ENCODE data around the gene CFAP46.
"Not testable (repeated sequence)": the region's sequence is repeated elsewhere in the genome, so short reads cannot be mapped to it uniquely, and the experiment has no call there.

CFAP46 gene

DNA sequence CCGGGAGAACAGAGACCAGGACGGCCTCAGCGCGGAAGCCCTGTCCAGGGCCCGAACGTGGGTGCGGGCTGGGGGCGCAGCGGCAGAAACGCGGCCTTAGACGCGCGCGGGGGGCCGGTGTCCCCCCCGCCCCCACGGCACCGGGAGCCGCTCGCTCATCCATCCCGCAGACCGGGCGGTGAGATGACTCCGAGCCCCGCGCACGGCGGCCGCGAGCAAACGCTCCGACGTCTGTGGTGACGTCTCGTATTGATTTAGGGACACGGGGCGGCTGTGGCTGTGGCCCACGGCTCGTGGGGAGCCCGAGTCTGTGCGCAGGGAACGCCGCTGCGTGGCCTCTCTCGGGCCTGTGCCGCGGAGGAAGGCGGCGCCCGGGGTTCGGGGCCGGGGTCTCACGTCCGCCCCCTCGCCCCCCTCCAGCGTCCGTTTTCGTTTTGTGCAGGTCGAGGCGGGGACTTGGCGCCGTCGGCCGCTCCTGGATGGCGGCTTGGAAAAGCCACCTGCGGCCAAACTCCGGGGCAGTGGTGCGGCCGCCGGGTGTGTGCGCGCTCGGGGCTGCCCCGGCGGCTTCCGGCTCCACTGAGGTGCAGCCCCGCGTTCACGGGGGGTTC, 155.4 kb downstream of the CFAP46 start:
- DNase-seq (ENCODE audit: low read depth), result no peak

DNA sequence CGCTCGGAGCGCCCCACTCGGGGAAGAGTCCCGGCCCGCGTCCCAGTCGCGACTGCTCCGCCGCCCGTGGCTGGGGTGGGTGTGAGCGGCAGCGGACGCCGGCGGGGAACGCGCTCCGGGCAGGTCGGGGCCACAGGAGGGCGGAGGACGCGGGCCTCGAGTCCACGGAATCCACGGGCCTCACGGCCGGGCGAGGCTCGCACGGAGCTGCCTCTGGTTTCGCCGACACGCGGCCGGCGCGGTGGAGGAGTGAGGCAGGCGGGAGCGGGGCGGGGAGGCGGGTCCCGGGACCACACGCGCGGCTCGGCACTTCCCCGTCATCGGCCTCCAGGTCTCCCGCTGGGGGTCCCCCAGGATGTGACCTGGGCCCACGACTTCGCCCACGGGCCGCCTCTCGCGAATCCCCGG, 155.9 kb downstream of the CFAP46 start:
- DNase-seq (ENCODE audit: low read depth), result no peak

DNA sequence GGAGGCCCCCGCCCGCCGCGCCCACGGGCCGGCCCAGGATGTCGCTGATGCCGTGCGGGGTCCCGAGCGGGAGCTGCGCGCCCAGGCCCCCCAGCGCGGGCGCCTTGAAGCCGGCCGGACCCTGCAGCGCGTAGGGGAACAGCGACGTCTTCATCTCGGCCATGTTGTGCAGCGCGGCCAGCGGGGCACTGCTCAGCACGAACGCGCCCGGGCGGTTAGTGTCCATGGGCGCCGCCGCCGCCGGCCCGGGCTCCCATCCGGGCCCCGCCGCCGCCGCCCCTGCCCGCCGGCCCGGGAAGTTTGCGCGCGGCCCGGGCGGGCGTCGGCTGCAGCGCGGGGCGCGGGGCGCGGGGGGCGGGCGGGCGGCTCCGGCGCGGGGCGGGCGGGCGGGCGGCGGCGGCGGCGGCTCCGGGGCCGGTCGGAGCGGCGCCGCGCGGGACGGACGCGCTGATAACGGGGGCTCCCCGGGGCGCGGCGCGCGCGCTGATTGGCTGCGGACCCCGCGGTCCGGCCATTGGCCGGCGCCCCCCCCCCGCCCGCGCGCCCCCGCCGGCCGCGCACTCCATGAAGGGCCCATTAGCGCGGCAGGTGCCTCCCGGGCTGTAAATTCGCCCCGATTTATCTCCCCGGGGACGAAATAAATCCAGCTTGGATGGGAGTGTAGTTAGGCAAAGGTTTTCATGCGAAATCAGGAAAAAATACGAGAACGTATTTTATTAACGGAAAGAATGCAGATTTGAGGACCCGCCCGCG, 156.5 kb downstream of the CFAP46 start, which contains the start of gene NKX6-2:
TSS of gene NKX6-2 (minus strand) at position 425 of the 753 bp plus-strand sequence. CDS start at position 226, 199 bp downstream.
- no peak for DNase-seq (ENCODE audit: low read depth)

DNA sequence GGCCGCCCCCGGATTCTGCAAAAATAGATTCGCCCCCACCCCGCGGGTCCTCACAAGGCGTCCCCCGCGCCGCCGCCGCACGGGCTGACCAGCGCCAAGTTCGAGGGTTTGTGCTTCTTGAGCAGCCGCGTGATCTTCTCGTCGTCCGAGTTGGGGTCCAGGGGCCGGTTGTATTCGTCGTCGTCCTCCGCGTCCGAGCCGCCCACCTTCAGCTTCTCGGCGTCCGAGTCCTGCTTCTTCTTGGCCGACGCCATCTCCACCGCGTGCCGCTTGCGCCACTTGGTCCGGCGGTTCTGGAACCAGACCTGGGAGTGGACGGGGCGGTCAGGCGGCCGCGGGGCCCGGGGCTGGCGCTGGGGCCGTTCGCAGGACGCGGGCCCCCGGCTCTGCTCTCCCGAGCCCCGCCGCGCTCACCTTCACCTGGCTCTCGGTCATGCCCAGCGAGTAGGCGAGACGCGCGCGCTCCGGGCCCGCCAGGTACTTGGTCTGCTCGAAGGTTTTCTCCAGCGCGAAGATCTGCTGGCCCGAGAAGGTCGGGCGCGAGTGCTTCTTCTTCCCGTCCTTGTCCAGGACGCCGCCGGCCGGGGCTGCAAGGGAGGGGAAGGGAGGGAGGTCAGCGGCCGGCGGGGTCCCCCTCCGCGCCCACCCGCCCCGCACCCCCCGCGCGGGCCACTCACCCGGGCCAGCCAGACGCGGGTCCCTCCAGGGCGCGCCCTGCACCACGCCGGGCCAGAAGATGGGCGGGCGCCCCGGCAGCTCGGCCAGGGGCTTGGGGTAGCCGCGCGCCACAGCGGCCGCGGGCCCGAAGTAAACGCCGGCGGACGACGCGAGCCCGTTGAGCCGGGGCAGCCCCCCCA, 157.3 kb downstream of the CFAP46 start:
- DNase-seq (ENCODE audit: low read depth), result no peak

DNA sequence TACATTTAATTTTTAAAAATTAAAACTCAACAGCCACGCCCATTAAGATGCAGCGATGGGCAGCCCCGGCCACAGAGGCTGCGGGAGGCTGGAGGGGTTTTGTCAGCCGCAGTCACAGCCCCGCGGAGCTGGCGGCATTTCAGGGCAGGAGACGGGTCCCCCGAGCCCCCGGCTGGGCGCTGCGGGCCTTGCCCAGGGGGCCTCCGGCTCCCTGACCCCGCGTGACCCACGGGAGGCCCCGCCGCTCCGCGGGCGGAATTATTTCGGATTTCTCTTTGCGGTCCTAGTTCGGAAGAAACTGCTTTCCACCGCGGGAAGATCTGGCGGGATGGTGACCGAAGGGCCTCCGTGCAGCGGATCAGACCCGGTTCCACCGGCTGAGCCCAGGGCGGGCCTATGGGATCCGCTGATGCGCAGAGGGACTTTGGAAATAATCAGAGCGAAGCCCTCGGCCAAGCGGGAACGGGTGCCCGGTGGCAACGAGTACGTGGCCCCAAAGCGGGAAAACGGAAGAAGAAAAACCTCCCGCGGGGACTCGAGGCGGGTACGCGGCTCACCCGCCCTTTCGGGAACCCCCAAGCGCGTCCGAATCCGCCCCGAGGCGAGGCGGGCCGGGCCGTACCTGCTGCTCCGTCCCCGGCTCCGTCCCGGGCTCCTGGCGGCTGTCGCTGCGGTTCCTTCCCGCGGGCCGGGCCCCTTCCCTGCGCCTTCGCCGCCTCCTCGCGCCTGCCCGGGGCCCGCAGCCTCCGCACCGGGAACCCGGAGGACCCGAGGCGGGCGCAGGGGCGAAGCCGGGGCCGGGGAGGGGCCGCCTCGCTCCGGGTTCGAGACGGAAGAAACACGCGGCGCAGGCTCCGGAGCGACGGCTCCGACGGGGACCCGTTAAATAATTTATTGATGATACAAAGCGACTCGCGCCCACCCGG, 158.2 kb downstream of the CFAP46 start:
- DNase-seq (ENCODE audit: low read depth), result no peak

DNA sequence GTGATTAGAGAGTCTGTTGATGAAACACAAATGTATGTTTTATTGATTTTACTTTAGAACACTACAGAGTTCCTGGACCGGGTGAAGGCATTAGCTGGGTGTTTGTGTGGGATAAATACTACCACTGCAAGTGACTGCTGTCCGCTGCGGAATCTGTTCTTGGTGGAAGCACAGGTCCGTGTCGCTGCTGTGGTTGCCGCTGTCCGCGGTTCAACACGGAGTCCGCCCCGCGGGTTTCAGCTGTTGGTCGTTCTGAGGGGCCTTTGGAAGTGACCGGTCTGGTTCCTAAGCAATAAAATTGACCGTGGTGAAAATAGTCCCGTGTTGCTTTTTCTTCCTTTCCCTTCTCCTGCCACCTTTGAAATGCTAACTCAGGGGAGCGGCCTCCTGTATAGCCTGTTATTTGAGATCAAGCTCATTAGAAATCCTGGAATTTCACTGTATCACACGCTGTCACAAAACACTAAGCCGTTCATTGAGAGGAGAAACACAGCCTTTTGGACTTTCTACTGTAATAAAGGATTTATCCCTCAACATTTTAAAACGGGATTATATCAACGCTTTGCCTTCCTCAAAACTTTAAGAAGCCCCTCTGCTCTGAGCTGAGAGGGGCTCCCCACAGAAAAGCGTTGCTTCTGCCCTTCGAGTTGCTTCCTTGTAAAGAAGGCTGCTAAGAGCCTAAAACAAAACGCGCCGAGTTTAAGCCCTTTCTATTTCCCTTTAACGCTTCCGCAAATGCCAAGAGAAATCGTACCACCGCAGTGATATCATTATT, 159.0 kb downstream of the CFAP46 start:
- DNase-seq (ENCODE audit: low read depth), result no peak

DNA sequence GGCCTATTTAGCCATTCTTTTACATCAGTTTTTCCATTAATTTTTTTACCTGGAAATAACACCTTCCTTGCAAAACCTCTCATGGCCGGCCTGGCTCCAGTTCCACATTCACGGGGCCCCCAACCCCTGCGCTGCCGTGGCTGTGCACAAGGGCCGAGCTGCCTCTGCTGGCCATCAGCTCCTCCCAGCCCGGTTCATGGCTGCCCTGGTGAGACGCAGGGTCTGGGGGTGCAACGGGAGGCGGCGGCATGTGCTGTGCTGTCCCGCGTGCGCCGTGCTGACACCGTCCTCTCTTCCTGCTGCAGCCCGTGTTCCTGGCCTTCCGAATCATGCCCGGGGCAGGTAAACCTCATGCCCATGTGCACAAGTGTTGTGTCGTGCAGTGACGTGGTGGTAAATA, 160.8 kb downstream of the CFAP46 start:
- DNase-seq (ENCODE audit: low read depth), result no peak

DNA sequence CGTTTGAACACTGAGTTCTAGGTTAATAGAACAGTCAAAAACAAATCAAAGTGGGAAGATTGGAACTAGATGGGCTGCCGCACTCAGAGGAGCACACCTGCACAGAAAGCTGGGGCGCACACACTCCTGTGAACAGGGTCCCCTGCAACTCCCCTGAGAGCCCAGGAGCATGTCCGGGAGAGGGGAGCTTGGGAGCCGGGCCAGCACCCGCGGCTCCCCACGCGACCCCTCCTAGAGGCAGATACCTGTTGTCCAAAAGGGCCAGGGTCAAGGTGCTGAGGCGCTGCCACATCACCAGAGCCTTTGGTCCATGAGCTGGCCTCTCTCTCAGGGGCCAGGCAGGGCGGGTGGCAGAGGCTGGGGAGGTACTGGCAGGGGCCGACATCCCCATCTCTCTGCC, 162.0 kb downstream of the CFAP46 start:
- DNase-seq (ENCODE audit: low read depth), result no peak

DNA sequence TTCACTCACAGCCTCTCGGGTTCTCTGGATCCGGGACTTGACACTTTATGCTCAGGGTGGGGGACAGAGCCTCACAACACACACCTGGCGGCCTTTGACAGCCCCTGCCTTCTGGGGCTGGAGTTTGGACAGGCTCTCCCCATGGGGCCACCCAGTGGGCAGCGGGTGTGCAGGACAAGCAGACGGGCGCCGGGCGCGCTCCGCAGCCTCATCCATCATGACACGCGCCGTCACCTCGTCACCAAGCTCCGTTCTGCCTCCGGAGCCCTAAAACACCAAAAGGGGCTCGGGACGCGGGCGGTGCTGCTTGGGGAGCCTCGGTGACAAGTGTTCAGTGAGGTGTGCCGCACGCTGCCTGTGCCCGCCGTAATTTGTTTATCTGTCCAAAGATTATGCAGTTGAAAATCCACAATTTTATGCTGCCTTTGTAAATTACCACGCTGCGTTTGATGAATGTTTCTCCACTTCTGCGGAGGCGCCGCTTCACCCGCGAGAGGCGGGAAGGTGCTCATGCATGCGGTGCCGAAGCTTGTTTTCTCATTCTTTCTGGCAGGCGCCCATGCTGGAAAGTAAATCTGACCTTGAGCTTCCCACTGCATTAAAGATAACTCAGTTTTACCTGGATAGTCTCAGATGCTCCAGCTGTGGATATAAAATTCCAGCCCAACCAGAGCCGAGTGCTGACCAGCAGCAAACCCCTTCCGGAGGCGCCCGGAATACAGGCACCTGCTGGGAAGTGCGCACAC, 162.6 kb downstream of the CFAP46 start:
- no peak for DNase-seq (ENCODE audit: low read depth)

DNA sequence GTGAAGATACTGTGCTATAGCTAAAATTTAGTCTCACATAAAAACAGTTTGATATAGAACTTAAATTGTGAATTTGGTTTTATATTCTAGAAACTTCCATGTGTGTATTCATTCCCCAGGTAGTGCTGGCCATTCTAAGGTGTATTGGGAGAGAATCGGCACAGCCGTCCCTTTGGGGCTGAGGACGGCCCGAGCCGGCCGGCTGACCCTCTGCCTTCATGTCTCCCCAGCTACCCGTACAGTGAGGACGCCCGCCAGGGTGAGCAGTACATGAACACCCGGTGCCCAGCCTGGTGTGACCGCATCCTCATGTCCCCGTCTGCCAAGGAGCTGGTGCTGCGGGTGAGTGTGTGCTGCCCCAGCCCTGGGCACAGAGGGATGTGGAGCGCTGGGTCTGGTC, 164.9 kb downstream of the CFAP46 start:
- DNase-seq (ENCODE audit: low read depth), result no peak

DNA sequence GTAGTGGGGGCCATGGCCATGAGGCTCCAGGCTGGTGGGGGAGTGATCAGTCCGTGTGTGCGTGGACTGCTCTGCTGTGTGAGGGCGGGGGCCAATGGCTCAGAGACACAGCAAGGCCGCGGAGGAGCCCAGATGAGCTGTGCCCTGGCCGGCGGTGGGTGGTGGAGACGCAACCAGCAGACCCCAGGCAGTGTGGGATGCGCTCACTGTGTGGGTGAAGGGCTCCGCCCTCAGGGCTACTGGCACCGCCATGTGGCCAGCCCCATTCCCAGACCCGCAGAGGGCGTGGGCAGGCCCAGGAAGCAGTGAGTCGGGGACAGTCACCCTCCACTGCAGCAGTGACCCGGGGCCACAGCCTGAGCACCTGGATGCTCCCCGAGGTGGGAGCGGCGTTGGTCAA, 165.5 kb downstream of the CFAP46 start:
- no peak for DNase-seq (ENCODE audit: low read depth)

DNA sequence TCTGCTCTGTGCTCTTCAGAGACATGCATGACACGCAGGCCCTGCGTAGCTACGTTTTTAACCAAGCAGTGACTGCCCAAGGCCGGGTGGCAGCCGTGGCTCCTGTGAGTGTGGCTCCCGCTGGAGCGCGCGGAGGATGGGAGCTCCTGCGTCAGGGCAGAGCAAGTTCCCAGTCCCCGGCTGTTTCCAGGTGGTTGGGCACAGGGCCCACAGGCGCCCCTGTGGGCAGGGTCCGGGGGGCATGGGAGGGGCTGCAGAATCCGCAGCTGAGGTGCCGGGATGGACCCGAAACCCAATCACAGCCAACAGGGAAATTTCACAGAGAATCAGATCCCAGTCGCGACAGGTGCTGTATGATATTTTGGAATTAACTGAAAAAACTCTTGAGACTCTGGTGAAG, 166.2 kb downstream of the CFAP46 start:
- DNase-seq (ENCODE audit: low read depth), result no peak

DNA sequence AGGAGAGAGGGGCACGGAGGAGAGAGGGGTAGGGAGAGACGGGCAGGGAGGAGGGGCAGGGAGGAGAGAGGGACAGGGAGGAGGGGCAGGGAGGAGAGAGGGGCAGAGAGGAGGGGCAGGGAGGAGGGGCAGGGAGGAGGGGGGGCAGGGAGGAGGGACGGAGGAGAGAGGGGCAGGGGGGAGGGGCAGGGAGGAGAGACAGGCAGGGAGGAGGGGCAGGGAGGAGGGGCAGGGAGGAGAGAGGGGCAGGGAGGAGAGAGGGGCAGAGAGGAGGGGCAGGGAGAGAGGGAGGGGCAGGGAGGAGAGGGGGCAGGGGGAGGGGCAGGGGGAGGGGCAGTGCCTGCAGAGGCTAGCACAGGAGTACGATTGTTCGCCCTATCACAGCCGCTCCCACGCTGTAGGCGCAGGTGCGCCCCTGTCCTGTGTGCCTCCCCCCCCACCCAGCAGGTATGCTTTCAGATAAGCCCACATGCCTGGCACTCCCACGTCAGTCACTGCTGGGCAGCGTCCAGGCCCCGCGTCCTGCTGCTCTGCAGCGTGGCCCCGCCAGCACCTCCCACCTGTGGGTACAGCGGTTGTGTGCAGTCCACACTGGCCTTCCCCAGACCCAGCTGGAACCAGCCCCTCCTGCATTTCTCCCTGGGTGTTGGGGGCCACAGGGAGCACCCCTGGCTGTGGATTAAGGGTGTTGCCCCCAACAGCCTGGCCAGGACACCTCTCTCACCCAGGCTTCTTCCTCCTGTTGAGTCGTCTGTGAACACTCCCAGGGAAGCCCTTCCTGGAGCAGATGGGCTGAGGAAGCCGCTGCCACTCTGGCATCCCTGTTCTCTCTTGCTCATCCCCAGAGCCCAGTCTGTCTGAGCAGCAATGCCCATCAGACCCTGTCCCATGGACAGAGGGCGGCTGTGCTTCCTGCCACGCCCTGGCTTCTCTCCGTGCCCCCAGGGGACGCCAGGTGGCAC, 167.2 kb downstream of the CFAP46 start:
- no peak for DNase-seq (ENCODE audit: low read depth)

DNA sequence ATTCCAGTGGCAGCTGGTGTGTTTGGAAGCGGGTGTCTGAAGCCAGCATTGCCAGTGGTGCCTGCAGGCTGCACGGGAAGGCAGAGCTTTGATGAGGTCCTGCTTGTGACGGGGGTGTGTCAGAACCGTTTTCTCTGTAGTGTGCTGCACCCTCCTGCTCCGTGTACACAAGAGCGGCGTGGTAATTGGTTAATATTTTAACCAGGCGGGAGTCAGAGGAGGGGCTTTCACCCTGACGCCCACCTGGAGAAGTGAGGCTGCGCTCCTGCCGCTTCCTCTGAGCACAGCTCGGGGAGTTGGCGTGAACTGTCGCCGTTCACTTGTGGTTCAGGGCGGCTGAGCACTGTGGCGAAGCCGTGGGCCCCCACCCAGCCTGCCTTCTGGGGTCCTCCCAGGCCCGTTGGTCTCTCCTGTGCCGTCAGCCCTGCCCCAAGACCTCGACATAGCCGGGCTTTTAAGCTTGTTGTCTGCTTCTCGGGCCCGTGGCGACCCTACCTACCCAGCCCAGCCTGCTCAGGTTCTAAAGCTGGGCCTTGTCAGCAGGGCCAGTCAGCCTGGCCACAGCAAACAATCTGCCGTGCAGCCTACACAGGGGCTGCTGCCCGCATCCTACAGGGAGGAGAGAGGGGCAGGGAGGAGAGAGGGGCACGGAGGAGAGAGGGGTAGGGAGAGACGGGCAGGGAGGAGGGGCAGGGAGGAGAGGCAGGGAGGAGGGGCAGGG, 168.0 kb downstream of the CFAP46 start:
- DNase-seq (ENCODE audit: low read depth), result no peak

DNA sequence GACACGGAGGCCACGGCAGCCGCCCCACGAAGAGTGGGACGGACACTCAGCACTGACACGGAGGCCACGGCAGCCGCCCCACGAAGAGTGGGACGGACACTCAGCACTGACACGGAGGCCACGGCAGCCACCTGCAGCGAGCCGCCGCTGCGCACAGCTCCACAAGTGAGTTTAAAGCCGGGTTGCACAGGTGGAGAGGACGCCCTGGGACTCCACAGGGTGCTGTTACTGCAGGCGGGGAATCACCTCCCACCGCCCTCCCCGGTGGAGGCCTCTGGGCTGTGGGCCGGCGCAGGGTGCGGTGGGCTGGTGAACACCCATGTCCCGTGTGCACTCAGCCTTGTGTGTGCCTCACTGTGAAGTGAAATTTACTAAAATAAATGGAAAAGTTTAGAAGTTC, 169.6 kb downstream of the CFAP46 start:
- not testable (repeated sequence) for DNase-seq (ENCODE audit: low read depth)

DNA sequence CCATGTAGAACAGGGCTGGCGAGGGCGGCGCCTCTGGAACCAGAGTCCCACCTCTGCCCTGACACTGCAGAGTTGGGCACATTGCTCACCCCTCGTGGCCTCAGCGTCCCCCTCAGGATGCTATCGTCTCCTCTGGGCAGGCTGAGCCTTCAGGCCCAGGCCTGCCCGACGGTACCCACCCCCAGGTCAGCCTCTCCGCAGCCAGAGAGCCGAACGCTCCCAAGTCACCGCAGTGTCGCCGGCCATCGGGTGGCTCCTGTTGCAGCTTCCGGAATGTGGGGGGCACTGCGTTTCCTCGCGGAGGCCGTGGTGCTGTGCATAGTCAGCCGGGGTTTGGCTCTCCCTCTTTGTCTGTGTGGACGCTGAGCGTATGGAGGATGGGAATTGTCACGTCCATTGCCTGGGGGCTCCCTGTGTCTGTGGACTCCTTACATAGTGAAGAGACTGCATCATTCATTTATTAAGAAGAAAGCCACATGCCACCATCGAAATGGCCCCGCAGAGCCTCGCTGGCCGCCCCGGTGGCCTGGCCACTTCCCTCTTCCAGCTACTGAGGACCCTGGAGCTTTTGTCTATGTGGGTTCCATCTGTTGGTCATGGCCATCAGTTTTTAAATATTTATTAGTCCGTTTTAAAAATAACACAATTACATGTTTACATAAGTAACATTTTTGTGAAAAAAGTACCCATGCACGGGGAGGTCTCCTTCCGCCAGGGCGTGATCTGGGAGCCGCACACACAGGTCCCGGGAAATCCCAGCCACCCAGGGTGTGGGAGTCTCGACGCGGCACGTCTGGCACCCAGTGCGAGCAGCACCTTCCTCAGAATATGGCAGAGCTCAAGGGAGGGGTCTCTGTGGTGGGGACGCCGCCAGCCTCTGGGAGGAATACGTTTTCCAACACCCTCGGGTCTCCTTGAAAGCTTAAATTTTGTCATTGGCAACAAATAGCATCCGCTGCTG, 172.0 kb downstream of the CFAP46 start:
- no peak for DNase-seq (ENCODE audit: low read depth)
